ENCODE measurements around the gene SEMA3B.
A peak's percentile ranks its signal among the peaks of the same experiment; 100 is the strongest.
"Not testable (repeated sequence)": the region's sequence is repeated elsewhere in the genome, so short reads cannot be mapped to it uniquely, and the experiment has no call there.

The SEMA3B gene

GRCh38 chr3:50260027-50260941, 8.7 kb upstream of the SEMA3B start:
- DNase-seq, result peak; percentile 75

- DNase-seq, result no peak
These were observed 8.0 kb upstream of the SEMA3B start for GRCh38 chr3:50260942-50261441.

GRCh38 chr3:50261505-50261904, 7.4 kb upstream of the SEMA3B start:
- DNase-seq, result no peak

GRCh38 chr3:50262200-50262599, 6.7 kb upstream of the SEMA3B start:
- DNase-seq, result not testable (repeated sequence)

DNA sequence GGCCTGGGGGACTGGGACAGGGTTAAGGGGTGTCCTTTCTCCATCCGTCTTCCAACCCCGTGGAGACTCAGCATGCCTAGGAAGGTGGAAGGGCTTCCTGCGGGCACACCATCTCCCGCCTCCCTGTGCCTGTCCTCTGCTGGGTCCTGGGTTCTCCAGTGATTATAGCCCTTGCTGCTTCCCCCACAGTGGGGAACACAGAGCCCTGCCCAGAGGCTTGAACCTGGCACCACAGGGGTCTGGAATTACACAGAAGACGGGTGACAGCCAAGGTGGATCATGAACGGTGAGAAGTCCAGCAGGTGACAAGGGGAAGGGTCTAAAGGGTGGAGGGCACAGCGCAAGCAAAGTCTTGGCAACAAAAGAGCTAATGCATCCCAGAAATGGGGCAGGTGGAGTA, 6.2 kb upstream of the SEMA3B start:
- no peak for DNase-seq

- no peak for DNase-seq
These were observed 5.2 kb upstream of the SEMA3B start for GRCh38 chr3:50263478-50264382.

DNA sequence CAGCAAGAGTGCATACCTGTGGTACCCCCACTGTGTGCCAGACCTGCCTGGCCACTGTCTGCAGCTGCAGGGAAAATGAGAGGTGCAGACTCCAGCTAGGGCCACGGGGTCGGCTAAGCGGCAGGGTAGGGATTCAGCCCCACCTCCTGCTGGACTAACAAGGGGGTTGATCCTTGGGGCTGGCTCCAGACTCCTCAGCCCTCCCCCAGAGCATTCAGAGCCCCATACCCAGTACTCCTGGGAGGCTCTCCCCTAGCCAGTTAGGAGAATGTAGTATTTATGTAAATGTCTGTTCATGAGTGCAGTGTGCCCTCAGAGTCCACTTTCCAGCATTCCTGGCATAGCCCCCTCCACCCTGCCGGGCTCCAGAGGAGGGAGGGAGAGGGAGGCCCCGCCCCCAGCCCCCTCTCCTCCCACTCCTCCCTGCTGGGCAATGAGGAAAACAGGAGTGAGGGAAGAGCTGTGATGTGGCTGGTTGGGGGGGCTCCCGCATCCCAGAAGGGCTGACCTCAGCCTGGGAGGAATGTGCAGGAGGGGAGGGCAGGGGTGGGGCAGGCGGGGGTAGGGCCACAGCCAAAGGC, 4.5 kb upstream of the SEMA3B start:
- peak; percentile 37 for DNase-seq

- DNase-seq, result no peak
These were observed 3.9 kb upstream of the SEMA3B start for GRCh38 chr3:50264964-50265485.

GRCh38 chr3:50265571-50265970, 3.4 kb upstream of the SEMA3B start:
- no peak for DNase-seq

- no peak for DNase-seq
These were observed 2.9 kb upstream of the SEMA3B start for GRCh38 chr3:50266017-50266416.

- no peak for DNase-seq
These were observed 2.1 kb upstream of the SEMA3B start for GRCh38 chr3:50266836-50267235.

DNA sequence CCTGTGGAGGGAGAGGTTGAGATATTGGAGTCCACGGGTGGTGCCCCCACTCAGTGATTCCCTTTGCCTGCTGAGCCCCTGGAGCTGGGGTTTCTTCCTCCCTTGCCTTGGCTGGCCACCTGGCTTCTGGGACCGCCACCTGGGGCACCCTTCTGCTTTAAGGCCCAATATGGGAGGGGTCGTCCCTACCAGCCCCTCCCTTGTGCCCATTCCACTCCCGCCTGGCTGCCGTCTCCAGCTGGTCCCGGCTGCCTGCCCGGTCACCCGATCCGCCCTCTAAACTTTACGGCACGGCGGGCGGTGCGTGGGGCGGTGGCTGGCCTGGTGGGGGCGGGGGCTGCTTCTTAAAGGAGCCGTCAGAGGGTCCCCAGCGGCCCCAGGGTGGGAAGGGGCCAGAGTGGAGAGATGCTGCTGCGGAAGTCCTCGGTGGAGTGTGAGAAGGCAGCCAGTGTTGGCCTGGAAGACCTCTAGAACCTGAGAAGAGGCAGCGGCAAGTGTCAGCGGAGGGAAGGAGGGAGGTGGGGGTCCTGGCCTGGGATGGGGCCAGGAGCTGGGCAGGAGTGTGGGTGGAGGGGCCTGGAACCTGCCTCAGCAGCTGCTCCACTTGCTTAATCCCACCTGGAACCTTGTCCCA, 1.6 kb upstream of the SEMA3B start:
- no peak for DNase-seq

DNA sequence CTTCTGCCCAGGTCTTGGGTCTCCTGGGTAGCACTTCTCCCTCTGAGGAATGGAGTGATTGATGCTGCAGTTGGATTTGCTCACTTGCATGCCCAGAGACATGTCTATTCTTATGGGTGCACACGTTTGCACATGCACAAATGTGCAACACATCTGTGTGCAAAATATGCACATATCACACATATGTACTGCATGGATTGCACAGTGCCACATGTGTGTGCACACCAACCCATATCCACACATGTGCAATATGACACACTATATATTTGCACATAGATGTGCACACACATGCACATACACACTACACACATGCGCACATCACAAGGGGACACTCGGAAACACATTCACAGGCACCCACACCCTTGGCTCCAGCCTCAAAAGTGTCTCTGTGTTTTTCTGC, 671 bp upstream of the SEMA3B start:
- DNase-seq, result no peak

GRCh38 chr3:50269460-50269859, 513 bp downstream of the SEMA3B start:
- DNase-seq, result no peak

DNA sequence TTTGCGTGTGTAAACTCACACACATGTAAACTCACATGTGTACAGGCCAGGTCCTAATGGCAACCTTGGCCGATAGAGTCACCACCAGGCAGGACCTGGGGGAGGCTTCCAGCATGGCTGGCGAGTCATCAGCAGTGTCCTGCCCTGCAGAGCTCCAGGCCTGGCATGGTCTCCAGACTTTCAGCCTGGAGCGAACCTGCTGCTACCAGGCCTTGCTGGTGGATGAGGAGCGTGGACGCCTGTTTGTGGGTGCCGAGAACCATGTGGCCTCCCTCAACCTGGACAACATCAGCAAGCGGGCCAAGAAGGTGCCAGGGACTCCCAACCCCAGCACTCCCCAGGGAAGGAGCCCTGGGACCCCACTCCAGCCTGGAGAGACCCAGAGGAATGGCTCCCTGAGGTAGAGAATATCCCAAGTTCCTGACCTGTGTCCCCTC, 1.0 kb downstream of the SEMA3B start:
- no peak for DNase-seq

GRCh38 chr3:50270422-50271224, 1.7 kb downstream of the SEMA3B start:
- DNase-seq, result no peak

GRCh38 chr3:50271314-50271936, 2.5 kb downstream of the SEMA3B start:
- no peak for DNase-seq

- DNase-seq, result not testable (repeated sequence)
These were observed 3.6 kb downstream of the SEMA3B start for GRCh38 chr3:50272538-50272910.

GRCh38 chr3:50272911-50273688, 4.2 kb downstream of the SEMA3B start:
- peak; percentile 36 for DNase-seq

DNA sequence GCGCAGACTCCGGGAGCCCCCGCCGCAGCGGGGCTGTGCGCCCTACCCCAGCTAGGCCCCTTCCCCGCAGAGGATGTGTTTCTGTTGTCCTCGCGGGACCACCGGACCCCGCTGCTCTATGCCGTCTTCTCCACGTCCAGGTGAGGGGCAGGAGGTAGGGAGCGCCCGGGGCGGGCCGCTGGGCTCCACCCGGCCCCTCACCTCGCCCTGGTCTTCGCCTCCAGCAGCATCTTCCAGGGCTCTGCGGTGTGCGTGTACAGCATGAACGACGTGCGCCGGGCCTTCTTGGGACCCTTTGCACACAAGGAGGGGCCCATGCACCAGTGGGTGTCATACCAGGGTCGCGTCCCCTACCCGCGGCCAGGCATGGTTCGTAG, 4.7 kb downstream of the SEMA3B start:
- DNase-seq, result no peak

Data from NCI-H526 treated with DMSO at 0.1 percent for 48 hours (cell line).